ENCODE results near the gene ZNF496. TPM values are rescaled to one million over a fixed set of nuclear protein-coding genes. Genes with fewer than 3 reads are reported as not detected.

Gene ZNF496
- total RNA-seq, 1 experiment from 2014 or later, result 67.2 TPM

DNA sequence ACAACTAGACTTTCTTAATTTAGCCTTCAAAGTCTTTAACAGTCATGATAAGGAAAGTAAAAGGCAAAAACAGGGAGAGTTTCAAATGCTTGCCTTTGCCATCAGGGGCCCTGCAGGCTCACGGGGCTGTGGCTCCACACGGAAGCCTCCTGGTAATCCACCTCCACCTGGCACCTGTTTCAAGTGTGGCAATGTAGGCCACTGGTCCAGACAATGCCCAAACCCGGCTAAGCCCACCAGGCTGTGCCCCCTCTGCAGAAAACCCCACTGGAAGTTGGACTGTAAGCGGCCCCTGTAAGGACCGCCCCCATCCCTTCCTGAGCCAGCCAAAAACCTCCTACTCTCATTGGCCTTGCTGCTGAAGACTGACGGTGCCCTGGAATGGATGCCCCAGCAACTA is 43.3 kb downstream of the ZNF496 start:
- TF ChIP-seq, protein P1, sequence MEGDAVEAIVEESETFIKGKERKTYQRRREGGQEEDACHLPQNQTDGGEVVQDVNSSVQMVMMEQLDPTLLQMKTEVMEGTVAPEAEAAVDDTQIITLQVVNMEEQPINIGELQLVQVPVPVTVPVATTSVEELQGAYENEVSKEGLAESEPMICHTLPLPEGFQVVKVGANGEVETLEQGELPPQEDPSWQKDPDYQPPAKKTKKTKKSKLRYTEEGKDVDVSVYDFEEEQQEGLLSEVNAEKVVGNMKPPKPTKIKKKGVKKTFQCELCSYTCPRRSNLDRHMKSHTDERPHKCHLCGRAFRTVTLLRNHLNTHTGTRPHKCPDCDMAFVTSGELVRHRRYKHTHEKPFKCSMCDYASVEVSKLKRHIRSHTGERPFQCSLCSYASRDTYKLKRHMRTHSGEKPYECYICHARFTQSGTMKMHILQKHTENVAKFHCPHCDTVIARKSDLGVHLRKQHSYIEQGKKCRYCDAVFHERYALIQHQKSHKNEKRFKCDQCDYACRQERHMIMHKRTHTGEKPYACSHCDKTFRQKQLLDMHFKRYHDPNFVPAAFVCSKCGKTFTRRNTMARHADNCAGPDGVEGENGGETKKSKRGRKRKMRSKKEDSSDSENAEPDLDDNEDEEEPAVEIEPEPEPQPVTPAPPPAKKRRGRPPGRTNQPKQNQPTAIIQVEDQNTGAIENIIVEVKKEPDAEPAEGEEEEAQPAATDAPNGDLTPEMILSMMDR (IDR thresholded peaks at IDR 0.05; ENCODE audit: unreplicated experiment), result no peak
- CTCF ChIA-PET, result interaction anchor here (0.7 kb wide), 1 partner anchor 1781 kb away, joined by 4 read pairs; no protein-coding TSS in a partner anchor
- H3K27ac Mint-ChIP-seq (ENCODE audit: low read depth, unreplicated experiment), result no peak overlapping the region
- H3K36me3 Mint-ChIP-seq (ENCODE audit: insufficient read depth, unreplicated experiment), result peaks cover 6% of the 10 kb centered on the region
- peaks cover 32% of the 10 kb centered on the region for H3K9me3 Mint-ChIP-seq (ENCODE audit: unreplicated experiment)
- no peak overlapping the region for H3K4me3 Mint-ChIP-seq (ENCODE audit: unreplicated experiment)
- H3K4me1 Mint-ChIP-seq (ENCODE audit: insufficient read depth, unreplicated experiment), result no peaks in the 10 kb centered on the region
- no TSS peak for BruUV-seq (replicated peaks)
- no peaks in the 10 kb centered on the region for H3K27me3 Mint-ChIP-seq (ENCODE audit: insufficient read depth, unreplicated experiment)
- no peak for DNase-seq (ENCODE audit: unreplicated experiment)
- intact Hi-C loops (cut with micrococcal nuclease), result no loop called here
- POLR2A ChIA-PET, result no interaction called here

GRCh38 chr1:247287460-247287859 is 44.2 kb downstream of the ZNF496 start:
- POLR2A ChIA-PET, result no interaction called here
- CTCF ChIA-PET, result no interaction called here
- TF ChIP-seq, protein P1 (IDR thresholded peaks at IDR 0.05; ENCODE audit: unreplicated experiment), result no peak
- Mint-ChIP-seq H3K27me3 (ENCODE audit: insufficient read depth, unreplicated experiment) (no peaks in the 10 kb centered on the region), H3K4me3 (ENCODE audit: unreplicated experiment) (no peak overlapping the region), H3K27ac (ENCODE audit: low read depth, unreplicated experiment) (no peak overlapping the region), H3K36me3 (ENCODE audit: insufficient read depth, unreplicated experiment) (peaks cover 6% of the 10 kb centered on the region), H3K4me1 (ENCODE audit: insufficient read depth, unreplicated experiment) (no peaks in the 10 kb centered on the region), H3K9me3 (ENCODE audit: unreplicated experiment) (peaks cover 32% of the 10 kb centered on the region)
- no TSS peak for BruUV-seq (replicated peaks)
- intact Hi-C loops (cut with micrococcal nuclease), result no loop called here
- DNase-seq (ENCODE audit: unreplicated experiment), result no peak

DNA sequence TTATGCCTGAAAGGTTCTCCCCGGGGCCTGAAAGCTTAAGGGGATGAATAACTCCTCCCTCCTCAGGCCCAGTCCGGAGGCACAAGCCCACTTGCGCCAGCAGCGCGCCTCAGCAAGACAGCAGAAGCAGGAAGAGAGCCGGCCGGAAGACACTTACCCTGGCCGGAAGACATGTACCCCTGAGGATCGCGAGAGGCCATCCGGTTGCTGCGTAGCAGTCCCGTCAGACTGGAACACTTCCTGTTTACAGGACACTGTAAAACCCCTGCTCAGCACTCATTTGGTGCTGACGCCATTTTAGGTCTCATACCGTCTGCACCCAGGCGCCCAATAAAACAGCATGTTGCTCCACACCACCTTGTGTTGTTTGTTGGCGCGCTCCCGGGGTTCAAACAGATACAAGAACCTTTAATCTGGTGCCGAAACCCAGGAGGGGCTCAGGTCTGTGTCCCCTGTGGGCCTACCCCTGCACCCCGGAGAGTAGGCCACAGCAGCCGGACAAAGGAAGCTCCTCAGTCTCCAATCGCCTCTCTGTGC is 45.5 kb downstream of the ZNF496 start:
- Mint-ChIP-seq H3K9me3 (ENCODE audit: unreplicated experiment) (peaks cover 32% of the 10 kb centered on the region), H3K4me1 (ENCODE audit: insufficient read depth, unreplicated experiment) (no peaks in the 10 kb centered on the region), H3K27me3 (ENCODE audit: insufficient read depth, unreplicated experiment) (no peaks in the 10 kb centered on the region), H3K36me3 (ENCODE audit: insufficient read depth, unreplicated experiment) (peaks cover 6% of the 10 kb centered on the region), H3K27ac (ENCODE audit: low read depth, unreplicated experiment) (no peak overlapping the region), H3K4me3 (ENCODE audit: unreplicated experiment) (no peak overlapping the region)
- TF ChIP-seq, protein P1 (IDR thresholded peaks at IDR 0.05; ENCODE audit: unreplicated experiment), result no peak
- intact Hi-C loops (cut with micrococcal nuclease), result no loop called here
- CTCF ChIA-PET, result interaction anchor here (0.6 kb wide), 2 partner anchors 10 to 359 kb away, joined by 3 read pairs; no protein-coding TSS in a partner anchor
- no peak for DNase-seq (ENCODE audit: unreplicated experiment)
- POLR2A ChIA-PET, result interaction anchor here (0.7 kb wide), 1 partner anchor 61 kb away, joined by 4 read pairs; no protein-coding TSS in a partner anchor
- no TSS peak for BruUV-seq (replicated peaks)

DNA sequence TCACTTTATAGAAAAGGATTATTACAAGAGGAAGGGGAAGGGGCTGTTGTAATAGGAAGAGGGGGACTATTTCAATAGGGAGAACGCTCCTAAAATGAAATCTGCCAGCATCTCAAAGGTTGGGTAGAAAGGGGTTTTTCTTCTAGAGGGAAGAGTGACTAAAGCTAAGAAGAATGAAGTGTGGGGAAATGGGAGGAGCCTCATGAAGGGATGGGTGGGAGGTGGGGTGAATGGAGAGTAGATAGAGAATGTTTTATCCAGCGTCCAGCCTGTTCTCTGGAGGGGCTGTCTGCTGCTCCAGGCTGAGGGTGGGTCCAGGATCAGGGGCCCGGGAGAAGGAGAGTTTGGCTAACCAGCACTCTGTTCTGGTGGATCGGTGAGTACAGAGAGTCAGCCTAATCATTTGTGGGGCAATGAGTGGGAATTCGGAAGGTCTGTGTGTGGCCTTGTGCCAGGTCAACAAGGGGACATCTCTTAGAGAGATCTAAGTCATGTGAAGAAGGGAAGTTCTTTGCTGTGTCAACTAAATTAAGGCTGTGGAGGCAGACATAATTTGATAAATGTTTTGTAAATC is 50.6 kb downstream of the ZNF496 start:
- Mint-ChIP-seq H3K4me3 (ENCODE audit: unreplicated experiment) (no peak overlapping the region), H3K36me3 (ENCODE audit: insufficient read depth, unreplicated experiment) (no peaks in the 10 kb centered on the region), H3K4me1 (ENCODE audit: insufficient read depth, unreplicated experiment) (no peaks in the 10 kb centered on the region), H3K9me3 (ENCODE audit: unreplicated experiment) (peaks cover 16% of the 10 kb centered on the region), H3K27ac (ENCODE audit: low read depth, unreplicated experiment) (no peak overlapping the region), H3K27me3 (ENCODE audit: insufficient read depth, unreplicated experiment) (no peaks in the 10 kb centered on the region)
- intact Hi-C loops (cut with micrococcal nuclease), result no loop called here
- ChIA-PET CTCF (no interaction called here), POLR2A (interaction anchor here (1.9 kb wide), 1 partner anchor 12 kb away, joined by 6 read pairs; no protein-coding TSS in a partner anchor)
- TF ChIP-seq, protein P1 (IDR thresholded peaks at IDR 0.05; ENCODE audit: unreplicated experiment), result no peak
- BruUV-seq (replicated peaks), result no TSS peak
- no peak for DNase-seq (ENCODE audit: unreplicated experiment)

All from MCF 10A (cell line).